IgD-negative memory B cell (primary cell): Measurements from ENCODE around the gene OR7A10. TPM values are rescaled to one million over a fixed set of nuclear protein-coding genes. Genes with fewer than 3 reads are reported as not detected.
"Not testable (repeated sequence)": the region's sequence is repeated elsewhere in the genome, so short reads cannot be mapped to it uniquely, and the experiment has no call there.

Experiments
- H3K27ac Mint-ChIP-seq, 3 donors: one replicate each; pipeline ENCODE4 v1.8.0; 2020 to 2022; ENCODE audit warnings: mild to moderate bottlenecking in 3 of 3, mixed read lengths in 3 of 3, moderate library complexity in 1 of 3
- H3K27me3 Mint-ChIP-seq: one replicate; pipeline ENCODE4 v1.8.0; 2021; ENCODE audit warnings: mixed read lengths
- H3K36me3 Mint-ChIP-seq: one replicate; pipeline ENCODE4 v1.8.0; 2020; ENCODE audit warnings: mild to moderate bottlenecking, mixed read lengths
- H3K4me1 Mint-ChIP-seq, 3 donors: one replicate each; pipeline ENCODE4 v1.8.0; 2020 to 2022; ENCODE audit warnings: mixed read lengths in 3 of 3, mild to moderate bottlenecking in 1 of 3
- H3K4me3 Mint-ChIP-seq, 4 donors: one replicate each; pipeline ENCODE4 v1.8.0; 2020 to 2022; ENCODE audit warnings: mild to moderate bottlenecking in 4 of 4, mixed read lengths in 4 of 4, moderate library complexity in 3 of 4
- H3K9me3 Mint-ChIP-seq, 3 donors: one replicate each; pipeline ENCODE4 v1.8.0; 2020 to 2021; ENCODE audit warnings: mixed read lengths in 3 of 3, mild to moderate bottlenecking in 1 of 3
- polyA plus RNA-seq: library from polyadenylated mRNA; unstranded; fragments of 300-500 nt; fragmentation: Illumina TruSeq; gene quantifications from one replicate; pipeline ENCODE4 v1.2.3, GENCODE V29; 2021

Gene OR7A10
- polyA plus RNA-seq, 1 donor from 2014 or later = not detected

- Mint-ChIP-seq H3K27ac (no peak overlapping the region), H3K36me3 (peaks cover 2% of the 10 kb centered on the region), H3K4me3 (peak overlapping the region in 1 of 4 donors; percentile 32), H3K27me3 (peaks cover 1% of the 10 kb centered on the region), H3K9me3 (peaks cover 0 to 5% (median 0%) of the 10 kb centered on the region in 3 donors), H3K4me1 (peaks cover 0 to 4% (median 0%) of the 10 kb centered on the region in 3 donors)
These were observed 30.1 kb downstream of the OR7A10 start for GRCh38 chr19:14818588-14818987.

DNA sequence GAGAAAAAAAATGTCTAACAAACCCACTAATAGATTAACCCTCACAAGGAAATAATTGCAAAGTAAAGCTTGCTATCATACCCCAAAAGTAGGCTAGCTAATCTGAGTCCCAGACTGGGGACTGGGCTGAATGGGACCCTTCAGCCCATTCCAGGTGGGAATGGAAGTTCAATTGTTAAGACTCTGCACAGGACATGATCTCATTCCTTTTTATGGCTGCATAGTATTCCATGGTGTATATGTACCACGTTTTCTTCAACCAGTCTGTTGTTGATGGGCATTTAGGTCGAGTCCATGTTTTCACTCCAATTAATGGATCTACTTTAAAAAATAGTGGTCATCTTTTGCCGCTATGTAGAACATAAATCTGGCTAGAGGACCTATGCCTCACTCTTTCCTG is 31.7 kb downstream of the OR7A10 start:
- H3K9me3 Mint-ChIP-seq = peaks cover 0 to 5% (median 0%) of the 10 kb centered on the region in 3 donors
- H3K4me3 Mint-ChIP-seq = no peak overlapping the region
- peaks cover 2% of the 10 kb centered on the region for H3K36me3 Mint-ChIP-seq
- no peaks in the 10 kb centered on the region for H3K27me3 Mint-ChIP-seq
- peaks cover 0 to 4% (median 0%) of the 10 kb centered on the region in 3 donors for H3K4me1 Mint-ChIP-seq
- H3K27ac Mint-ChIP-seq = no peak overlapping the region

DNA sequence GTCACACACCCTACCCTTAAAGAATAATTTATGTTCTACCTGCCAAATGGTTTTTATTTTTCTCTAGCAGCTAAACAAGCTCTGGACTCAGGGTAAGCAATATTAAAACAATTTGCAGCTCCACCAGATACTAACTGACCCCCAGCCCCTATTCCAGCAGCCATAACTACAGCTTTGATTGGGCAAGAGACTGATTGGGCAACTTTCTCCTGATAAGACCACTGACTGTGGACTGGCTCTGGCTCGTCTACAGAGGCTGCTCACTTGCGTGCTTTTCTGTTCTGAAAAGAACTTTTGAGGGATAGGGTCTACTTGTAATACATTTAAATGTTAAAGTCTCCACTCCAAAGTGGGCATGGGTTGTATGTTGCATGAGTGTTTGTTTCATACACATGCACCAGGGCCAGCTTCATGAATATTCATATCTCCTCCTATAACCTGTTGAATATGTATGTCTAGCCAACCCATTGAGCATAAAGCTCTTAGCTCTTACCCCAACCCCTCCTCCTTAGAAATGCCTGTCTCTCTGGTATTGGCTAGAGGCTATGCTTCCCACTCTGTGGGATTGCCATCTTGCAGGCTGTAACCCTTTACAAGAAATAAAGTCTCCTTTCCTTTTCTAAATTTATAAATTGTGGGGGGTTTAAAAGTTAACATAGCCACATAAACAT is 33.6 kb downstream of the OR7A10 start:
- Mint-ChIP-seq H3K36me3 (no peaks in the 10 kb centered on the region), H3K9me3 (peaks cover 0 to 3% (median 0%) of the 10 kb centered on the region in 3 donors), H3K27ac (no peak overlapping the region), H3K4me1 (no peaks in the 10 kb centered on the region), H3K27me3 (peaks cover 1% of the 10 kb centered on the region), H3K4me3 (no peak overlapping the region)

- H3K4me1 Mint-ChIP-seq = peaks cover 0 to 4% (median 2%) of the 10 kb centered on the region in 3 donors
- H3K36me3 Mint-ChIP-seq = no peaks in the 10 kb centered on the region
- no peak overlapping the region for H3K27ac Mint-ChIP-seq
- H3K27me3 Mint-ChIP-seq = peaks cover 8% of the 10 kb centered on the region
- no peaks in the 10 kb centered on the region for H3K9me3 Mint-ChIP-seq
- peak overlapping the region in 1 of 4 donors; percentile 83 for H3K4me3 Mint-ChIP-seq
These were observed 39.3 kb downstream of the OR7A10 start for GRCh38 chr19:14809272-14810057.

GRCh38 chr19:14804765-14805164 is 44.0 kb downstream of the OR7A10 start:
- H3K27me3 Mint-ChIP-seq = peaks cover 6% of the 10 kb centered on the region

DNA sequence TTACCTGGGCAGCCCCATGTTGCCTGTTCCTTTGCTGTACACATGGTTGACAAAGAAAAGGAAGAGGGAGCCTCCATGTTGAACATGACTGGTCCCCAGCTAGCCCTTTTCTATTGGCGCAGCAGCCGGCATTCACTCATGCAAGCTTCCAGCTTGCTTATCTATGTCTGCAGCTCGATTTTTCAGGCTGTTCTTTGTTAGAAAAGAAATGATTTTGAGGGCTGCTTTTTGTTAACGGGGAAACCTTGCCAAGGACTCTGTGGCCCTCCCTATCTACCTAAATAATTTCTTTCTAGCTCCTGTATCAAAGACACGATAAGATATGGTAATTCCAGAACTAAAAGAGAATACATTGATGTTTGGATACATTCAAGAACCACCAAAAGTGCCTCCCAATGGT is 50.0 kb downstream of the OR7A10 start:
- peaks cover 2% of the 10 kb centered on the region for H3K27me3 Mint-ChIP-seq
- H3K4me1 Mint-ChIP-seq = no peaks in the 10 kb centered on the region
- no peak overlapping the region for H3K27ac Mint-ChIP-seq
- peaks cover 2% of the 10 kb centered on the region for H3K36me3 Mint-ChIP-seq
- no peak overlapping the region for H3K4me3 Mint-ChIP-seq
- H3K9me3 Mint-ChIP-seq = peaks cover 1 to 6% (median 3%) of the 10 kb centered on the region in 3 donors

More at GRCh38 chr19:14804765-14805164, 44.0 kb downstream of the OR7A10 start:
- Mint-ChIP-seq H3K9me3 (peaks cover 0 to 3% (median 0%) of the 10 kb centered on the region in 3 donors), H3K27ac (no peak overlapping the region), H3K4me1 (peaks cover 0 to 4% (median 2%) of the 10 kb centered on the region in 3 donors), H3K4me3 (no peak overlapping the region), H3K36me3 (no peaks in the 10 kb centered on the region)

GRCh38 chr19:14796021-14796420 is 52.7 kb downstream of the OR7A10 start:
- peaks cover 2% of the 10 kb centered on the region for H3K27me3 Mint-ChIP-seq

DNA sequence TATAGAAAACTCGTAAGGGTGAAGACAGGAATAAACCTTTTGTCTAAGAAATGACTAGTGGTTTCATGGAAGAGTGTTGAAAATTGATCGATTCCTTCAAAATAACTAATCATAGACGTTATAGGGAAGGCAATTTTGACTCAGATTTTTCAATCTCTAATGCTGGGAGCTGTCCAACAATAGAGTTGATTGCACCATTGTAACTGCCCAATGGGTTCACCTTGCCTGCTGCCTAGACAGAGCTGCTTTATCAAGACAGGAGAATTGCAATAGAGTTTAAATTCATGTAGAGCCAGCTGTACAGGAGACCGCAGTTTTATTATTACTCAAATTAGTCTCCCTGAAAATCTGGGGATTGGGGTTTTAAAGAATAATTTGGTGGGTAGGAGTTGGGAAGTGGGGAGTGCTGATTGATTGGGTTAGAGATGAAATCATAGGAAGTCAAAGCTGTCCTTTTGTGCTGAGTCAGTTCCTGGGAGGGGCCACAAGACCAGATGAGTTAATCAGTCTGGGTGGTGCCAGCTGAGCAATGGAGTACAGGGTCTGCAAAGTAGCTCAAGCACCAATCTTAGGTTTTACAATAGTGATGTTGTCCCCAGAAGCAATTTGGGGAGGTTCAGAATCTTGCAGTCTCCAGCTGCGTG is 53.5 kb downstream of the OR7A10 start:
- H3K27ac Mint-ChIP-seq = no peak overlapping the region
- H3K36me3 Mint-ChIP-seq = peaks cover 2% of the 10 kb centered on the region
- peaks cover 1 to 13% (median 1%) of the 10 kb centered on the region in 3 donors for H3K9me3 Mint-ChIP-seq
- no peaks in the 10 kb centered on the region for H3K4me1 Mint-ChIP-seq
- H3K27me3 Mint-ChIP-seq = peaks cover 2% of the 10 kb centered on the region
- no peak overlapping the region for H3K4me3 Mint-ChIP-seq

More at GRCh38 chr19:14796021-14796420, 52.7 kb downstream of the OR7A10 start:
- Mint-ChIP-seq H3K9me3 (peaks cover 1 to 13% (median 4%) of the 10 kb centered on the region in 3 donors), H3K36me3 (peaks cover 2% of the 10 kb centered on the region), H3K4me1 (no peaks in the 10 kb centered on the region), H3K27ac (no peak overlapping the region), H3K4me3 (no peak overlapping the region)

DNA sequence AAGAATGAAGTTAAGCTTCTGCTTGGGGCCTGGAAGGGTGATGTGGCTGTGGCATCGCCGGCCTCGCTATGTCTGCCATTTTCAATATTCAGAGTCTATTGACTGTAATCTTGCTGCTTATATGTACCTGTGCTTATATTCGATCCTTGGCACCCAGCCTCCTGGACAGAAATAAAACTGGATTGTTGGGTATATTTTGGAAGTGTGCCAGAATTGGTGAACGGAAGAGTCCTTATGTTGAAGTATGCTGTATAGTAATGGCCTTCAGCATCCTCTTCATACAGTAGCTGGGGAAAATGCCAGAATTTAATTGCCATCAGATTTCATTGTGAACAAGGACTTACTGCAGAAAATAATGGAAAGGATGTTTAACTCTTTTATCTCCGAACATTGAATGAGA is 56.5 kb downstream of the OR7A10 start:
- not testable (repeated sequence) for H3K36me3 Mint-ChIP-seq, H3K27me3 Mint-ChIP-seq, H3K4me1 Mint-ChIP-seq, H3K27ac Mint-ChIP-seq, H3K4me3 Mint-ChIP-seq
- peaks cover 0 to 13% (median 1%) of the 10 kb centered on the region in 3 donors for H3K9me3 Mint-ChIP-seq

Other genes starting within 250 kb of the OR7A10 start
- gene ADGRE3, start 174.1 kb downstream of the OR7A10 start, polyA plus RNA-seq = not detected
- 6.2 TPM for gene ZNF333, start 158.9 kb downstream of the OR7A10 start, polyA plus RNA-seq
- gene ADGRE2, start 70.4 kb downstream of the OR7A10 start, polyA plus RNA-seq = 0.06 TPM
- gene OR7A5, start 13.7 kb downstream of the OR7A10 start, polyA plus RNA-seq = not detected
- not detected for gene OR7C1, start 13.7 kb downstream of the OR7A10 start, polyA plus RNA-seq
- gene OR7A17, start 37.2 kb upstream of the OR7A10 start, polyA plus RNA-seq = not detected
- not detected for gene OR7C2, start 92.6 kb upstream of the OR7A10 start, polyA plus RNA-seq
- not detected for gene SLC1A6, start 130.9 kb upstream of the OR7A10 start, polyA plus RNA-seq
- gene CASP14, start 200.6 kb upstream of the OR7A10 start, polyA plus RNA-seq = not detected
- gene OR1I1, start 233.3 kb upstream of the OR7A10 start, polyA plus RNA-seq = not detected